ENCODE measurements around the gene YJU2.
"Not testable (repeated sequence)": the region's sequence is repeated elsewhere in the genome, so short reads cannot be mapped to it uniquely, and the experiment has no call there.

DNA sequence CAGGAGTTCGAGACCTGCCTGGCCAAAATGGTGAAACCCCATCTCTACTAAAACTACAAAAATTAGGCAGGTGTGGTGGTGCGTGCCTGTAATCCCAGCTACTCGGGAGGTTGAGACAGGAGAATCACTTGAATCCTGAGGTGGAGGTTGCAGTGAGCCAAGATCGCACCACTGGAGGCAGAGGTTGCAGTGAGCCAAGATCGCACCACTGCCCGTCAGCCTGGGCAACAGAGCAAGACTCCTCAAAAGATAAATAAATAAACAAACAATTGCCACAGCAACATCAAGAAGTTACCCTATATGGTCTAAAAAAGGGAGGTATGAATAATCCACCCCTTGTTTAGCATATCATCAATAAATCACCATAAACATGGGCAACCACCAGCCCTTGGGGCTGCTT lies 942 bp upstream of the YJU2 start:
- TF ChIP-seq POLR2A (IDR thresholded peaks at IDR 0.05), result not testable (repeated sequence)
- TF ChIP-seq, protein P1, sequence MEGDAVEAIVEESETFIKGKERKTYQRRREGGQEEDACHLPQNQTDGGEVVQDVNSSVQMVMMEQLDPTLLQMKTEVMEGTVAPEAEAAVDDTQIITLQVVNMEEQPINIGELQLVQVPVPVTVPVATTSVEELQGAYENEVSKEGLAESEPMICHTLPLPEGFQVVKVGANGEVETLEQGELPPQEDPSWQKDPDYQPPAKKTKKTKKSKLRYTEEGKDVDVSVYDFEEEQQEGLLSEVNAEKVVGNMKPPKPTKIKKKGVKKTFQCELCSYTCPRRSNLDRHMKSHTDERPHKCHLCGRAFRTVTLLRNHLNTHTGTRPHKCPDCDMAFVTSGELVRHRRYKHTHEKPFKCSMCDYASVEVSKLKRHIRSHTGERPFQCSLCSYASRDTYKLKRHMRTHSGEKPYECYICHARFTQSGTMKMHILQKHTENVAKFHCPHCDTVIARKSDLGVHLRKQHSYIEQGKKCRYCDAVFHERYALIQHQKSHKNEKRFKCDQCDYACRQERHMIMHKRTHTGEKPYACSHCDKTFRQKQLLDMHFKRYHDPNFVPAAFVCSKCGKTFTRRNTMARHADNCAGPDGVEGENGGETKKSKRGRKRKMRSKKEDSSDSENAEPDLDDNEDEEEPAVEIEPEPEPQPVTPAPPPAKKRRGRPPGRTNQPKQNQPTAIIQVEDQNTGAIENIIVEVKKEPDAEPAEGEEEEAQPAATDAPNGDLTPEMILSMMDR (IDR thresholded peaks at IDR 0.05), result not testable (repeated sequence)
